ENCODE results near the gene BPIFA2. TPM values are rescaled to one million over a fixed set of nuclear protein-coding genes. Genes with fewer than 3 reads are reported as not detected.
A peak's percentile ranks its signal among the peaks of the same experiment; 100 is the strongest.

Gene BPIFA2
- total RNA-seq, 2 donors from 2014 or later: not detected

DNA sequence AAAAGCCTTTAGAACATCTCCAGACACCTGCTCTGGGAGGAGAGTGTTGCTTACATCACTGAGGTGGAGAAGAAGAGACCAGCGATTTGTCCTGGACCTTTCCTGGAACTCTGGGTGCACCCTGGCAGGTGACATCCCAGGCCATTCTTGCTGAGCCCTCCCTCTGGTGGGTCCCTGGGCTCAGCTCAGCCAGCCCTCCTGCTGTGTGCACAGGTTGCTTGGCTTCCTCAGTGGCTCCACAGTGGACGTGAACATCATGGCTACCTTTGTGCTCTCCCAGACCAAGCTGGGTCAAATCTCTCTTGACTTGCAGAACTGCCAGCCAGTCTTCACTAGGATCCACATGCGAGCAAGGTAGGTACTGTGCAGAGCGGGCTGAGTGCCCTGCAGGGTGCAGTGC lies 19.9 kb upstream of the BPIFA2 start:
- no peak overlapping the region for H3K27ac Mint-ChIP-seq
- no peak for ATAC-seq
- no peaks in the 10 kb centered on the region for H3K36me3 Mint-ChIP-seq
- H3K9me3 Mint-ChIP-seq: no peaks in the 10 kb centered on the region
- no peak for DNase-seq (ENCODE audit: low spot score in 2 of 2)

DNA sequence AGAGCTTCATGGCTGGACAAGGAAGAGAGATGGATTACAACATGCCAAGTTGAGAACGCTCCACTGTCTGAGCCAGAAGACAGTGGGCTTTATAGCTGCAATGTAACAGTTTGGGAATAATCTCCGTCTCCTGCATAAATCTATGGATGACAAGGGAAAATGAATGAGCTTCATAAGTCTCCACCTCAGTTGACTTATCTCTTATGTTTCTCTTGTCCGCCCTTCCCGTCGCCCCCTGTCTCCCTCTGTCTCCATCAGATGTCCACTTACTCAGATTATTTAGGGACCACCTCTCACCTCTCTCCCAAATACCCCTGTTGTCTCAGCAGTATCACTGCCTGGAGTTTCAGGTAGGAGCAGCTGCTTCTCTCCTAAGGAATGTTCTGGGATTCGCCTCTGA lies 13.7 kb upstream of the BPIFA2 start:
- no peaks in the 10 kb centered on the region for H3K9me3 Mint-ChIP-seq
- DNase-seq (ENCODE audit: low spot score in 2 of 2) (no peak), ATAC-seq (no peak)
- no peak overlapping the region for H3K27ac Mint-ChIP-seq
- no peaks in the 10 kb centered on the region for H3K36me3 Mint-ChIP-seq

DNA sequence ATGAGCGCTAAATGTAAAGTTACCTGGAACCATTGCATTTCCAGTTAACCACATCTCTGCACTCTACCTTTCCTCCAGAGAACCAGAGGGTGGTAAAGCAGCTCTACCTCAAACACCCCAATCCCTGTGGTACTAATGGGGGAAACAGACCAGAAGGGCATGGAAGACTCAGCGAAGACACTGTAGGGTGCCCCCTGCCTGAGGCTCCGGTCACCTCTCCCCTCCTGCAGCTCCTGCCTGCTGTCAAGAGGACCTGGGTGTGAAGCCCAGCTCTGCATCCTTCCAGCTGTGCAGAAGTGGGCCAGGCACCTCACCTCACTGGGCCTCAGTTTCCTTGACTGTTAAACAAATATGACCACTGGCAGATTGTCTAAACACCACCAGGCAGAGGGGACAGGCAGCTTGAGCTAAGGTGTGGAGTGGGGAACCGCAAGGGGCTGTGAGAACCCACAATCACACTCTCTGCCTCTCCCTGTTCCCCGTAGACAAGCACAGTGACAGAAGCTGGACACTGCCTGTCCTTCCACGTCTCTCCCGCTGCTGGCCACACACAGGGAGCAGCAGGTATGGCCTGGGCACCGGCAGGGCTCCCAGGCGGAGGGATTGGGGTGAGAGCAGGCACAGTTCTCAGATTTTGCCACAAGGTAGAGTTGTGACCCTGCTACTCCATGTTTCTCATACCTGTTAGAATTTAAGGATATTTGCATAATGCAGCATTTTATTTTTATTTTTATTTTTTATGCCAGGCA lies 9.1 kb upstream of the BPIFA2 start:
- no peaks in the 10 kb centered on the region for H3K36me3 Mint-ChIP-seq
- no peaks in the 10 kb centered on the region for H3K9me3 Mint-ChIP-seq
- H3K27ac Mint-ChIP-seq: no peak overlapping the region
- DNase-seq (ENCODE audit: low spot score in 2 of 2) (no peak), ATAC-seq (no peak)

DNA sequence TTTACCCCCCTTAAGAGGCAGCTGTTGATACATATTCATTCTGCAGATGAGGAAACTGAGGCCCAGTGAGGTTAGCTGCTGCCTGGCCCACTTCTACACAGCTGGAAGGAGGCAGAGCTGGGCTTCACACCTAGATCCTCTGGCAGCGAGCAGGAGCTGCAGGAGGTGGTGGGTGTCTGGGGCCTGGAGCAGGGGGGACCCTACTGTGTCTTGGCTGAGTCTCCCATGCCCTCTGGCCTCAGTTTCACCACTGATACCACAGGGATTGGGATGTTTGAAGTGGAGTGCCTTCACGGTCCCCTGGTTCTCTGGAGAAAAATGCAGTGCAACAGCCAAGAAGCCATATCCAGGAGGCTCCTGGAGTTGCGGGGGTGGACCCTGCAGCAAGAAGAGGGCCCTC lies 8.2 kb upstream of the BPIFA2 start:
- Mint-ChIP-seq H3K9me3 (no peaks in the 10 kb centered on the region), H3K27ac (no peak overlapping the region), H3K36me3 (no peaks in the 10 kb centered on the region)
- ATAC-seq (no peak), DNase-seq (ENCODE audit: low spot score in 2 of 2) (no peak)

DNA sequence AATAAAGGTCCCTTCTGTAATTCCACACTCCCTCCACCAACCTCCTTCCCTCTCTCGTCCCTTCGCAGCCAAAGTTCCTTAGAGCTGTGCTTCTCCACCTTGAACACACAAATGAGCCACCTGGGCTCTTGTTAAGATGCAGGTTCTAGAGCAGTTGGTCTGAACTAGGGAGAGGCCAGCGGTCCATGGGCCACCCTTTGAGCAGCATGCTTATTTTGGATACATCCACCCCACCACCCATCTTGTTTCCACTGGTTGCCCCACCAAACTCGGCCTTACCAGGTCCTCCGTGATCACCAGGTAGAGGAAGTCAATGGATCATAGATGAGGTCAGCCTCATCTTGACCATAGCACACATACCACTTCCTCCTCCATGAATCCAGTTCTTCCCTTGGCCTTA lies 7.3 kb upstream of the BPIFA2 start:
- H3K27ac Mint-ChIP-seq: no peak overlapping the region
- ATAC-seq: no peak
- no peak for DNase-seq (ENCODE audit: low spot score in 2 of 2)
- no peaks in the 10 kb centered on the region for H3K36me3 Mint-ChIP-seq
- H3K9me3 Mint-ChIP-seq: no peaks in the 10 kb centered on the region

DNA sequence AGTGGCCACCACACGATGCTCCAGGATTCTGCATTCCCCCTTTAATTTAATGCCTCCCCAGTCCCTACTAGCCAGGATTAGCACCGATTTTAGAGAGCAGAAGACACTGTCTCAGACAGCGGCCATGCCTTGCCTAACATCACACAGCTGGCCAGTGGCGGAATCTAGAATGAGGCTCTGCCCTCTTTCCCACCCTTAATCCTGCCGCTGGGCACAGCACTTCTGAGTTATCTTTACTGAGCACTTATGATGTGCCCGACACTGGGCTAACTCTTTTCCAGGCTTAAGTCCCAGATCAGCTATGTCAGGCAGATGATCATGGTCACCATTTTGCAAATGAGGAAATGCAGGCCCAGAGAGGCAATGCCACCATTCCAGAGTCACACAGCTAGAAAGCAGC lies 5.6 kb upstream of the BPIFA2 start:
- Mint-ChIP-seq H3K27ac (no peak overlapping the region), H3K36me3 (no peaks in the 10 kb centered on the region), H3K9me3 (no peaks in the 10 kb centered on the region)
- ATAC-seq (no peak), DNase-seq (ENCODE audit: low spot score in 2 of 2) (no peak)

DNA sequence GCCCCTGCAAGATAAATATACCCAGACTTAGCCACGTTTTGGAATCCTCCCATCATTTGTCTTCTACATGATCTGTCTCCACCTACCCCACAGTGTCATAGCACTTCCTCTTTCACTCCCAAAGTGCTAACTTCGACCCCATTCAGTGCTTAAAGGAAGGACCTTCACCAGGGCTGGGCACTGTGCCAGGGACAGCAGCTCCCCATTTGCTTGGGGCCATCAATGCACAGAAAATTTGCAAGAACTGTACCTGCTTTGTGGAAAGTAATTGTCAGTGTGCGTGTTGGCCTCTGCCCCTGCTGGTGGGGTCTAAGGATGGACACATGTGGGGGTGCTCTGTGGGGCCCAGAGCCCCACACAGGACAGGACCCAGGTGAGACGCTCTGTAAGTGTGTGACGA lies 5.2 kb upstream of the BPIFA2 start:
- no peaks in the 10 kb centered on the region for H3K36me3 Mint-ChIP-seq
- H3K9me3 Mint-ChIP-seq: no peaks in the 10 kb centered on the region
- DNase-seq (ENCODE audit: low spot score in 2 of 2) (no peak), ATAC-seq (no peak)
- no peak overlapping the region for H3K27ac Mint-ChIP-seq

DNA sequence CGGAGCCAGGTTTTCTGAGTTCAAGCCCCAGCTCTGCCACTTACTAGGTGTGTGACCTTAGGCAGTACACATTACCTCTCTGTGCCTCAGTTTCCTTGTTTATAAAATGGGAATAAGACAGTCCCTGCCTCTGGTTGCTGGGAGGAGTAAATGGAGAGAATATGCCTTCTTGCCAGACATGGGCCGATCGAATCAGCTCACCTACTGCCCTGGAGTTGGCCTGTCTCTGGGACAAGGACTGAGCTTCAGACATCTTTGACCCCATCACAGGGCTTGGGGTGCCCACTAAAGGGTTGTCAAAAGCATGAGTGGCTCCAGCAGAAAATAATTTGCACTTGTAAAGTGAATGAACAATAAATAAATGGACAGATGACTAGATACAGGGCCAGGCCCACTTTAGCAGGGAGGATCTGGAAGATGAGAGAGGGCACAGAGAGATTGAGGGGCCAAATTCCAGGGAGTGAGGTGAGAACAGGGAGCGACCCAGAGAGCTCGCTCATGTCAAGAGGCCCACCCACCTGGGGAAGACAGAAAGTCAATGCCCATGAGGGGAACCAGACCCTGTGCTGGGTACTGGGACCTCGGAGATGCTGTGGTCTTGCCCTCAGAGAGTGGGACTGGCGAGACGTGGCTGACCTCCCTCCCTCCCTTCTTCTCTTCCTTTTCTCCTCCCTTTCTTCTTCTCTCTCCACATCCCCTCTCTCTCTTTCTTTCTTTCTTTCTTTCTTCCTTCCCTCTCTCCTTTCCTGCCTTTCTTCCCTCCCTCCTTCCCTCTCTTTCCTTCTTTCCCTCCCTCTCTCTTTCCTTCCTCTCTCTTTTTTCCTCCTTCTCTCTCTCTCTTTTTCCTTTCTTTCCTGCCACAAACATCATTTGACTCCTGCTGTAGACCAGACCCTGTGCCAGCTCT lies 3.9 kb upstream of the BPIFA2 start:
- DNase-seq (ENCODE audit: low spot score in 2 of 2): no peak
- no peak for ATAC-seq
- Mint-ChIP-seq H3K27ac (peak overlapping the region in 1 of 2 donors; percentile 31), H3K36me3 (peaks cover 3 to 8% of the 10 kb centered on the region in 2 donors), H3K9me3 (peaks cover 0 to 8% of the 10 kb centered on the region in 2 donors)

DNA sequence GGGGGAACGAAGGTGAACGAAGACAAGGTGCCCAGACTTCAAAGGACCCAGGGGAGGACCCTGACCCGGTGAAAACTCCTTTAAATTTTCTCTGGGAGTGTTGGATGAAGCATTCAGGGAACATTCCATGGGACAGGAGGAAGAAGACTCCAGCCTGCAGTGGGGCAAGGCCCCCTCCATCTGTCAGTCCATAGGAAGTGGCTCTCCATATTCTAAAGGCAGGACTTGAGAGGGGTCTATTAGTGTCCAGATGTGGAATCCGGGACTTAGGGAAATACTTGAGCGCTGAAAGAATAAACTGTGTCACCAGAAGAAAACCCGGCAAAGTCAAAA lies 3.2 kb upstream of the BPIFA2 start:
- Mint-ChIP-seq H3K36me3 (peaks cover 5 to 9% of the 10 kb centered on the region in 2 donors), H3K9me3 (peaks cover 0 to 8% of the 10 kb centered on the region in 2 donors), H3K27ac (no peak overlapping the region)
- no peak for ATAC-seq
- DNase-seq (ENCODE audit: low spot score in 2 of 2): no peak

DNA sequence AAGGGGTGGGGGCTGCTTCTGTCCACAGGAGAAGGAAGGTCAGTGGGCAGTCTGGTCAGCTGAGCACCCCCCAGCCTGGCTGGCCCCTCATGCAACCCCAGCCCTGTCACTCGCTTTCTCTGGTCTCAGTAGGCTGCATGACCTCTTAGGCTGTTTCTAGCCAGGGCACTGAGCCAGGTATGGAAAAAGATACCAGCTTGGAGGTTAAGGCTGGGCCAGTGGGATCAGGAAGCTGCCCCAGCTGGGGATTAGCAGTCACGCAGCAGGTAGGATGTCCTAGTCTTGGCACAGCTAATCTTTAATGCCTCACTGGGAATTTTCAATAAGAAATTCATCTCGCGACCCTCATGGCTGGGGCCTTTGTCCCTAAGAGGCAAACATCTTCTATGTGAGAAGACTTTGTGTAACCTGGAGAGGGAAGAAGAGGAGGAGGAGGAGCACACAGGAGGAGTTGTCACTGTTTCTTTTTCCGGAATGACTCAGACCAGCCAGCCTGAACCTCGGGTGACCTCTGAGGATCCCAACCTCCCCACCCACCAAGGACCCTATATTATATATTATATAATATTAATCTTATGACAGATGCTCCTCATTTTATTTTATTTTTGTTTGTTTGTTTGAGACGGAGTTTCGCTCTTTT lies 2.4 kb upstream of the BPIFA2 start:
- DNase-seq (ENCODE audit: low spot score in 2 of 2): no peak
- Mint-ChIP-seq H3K36me3 (peaks cover 5 to 9% of the 10 kb centered on the region in 2 donors), H3K9me3 (peaks cover 0 to 8% of the 10 kb centered on the region in 2 donors), H3K27ac (no peak overlapping the region)
- no peak for ATAC-seq

DNA sequence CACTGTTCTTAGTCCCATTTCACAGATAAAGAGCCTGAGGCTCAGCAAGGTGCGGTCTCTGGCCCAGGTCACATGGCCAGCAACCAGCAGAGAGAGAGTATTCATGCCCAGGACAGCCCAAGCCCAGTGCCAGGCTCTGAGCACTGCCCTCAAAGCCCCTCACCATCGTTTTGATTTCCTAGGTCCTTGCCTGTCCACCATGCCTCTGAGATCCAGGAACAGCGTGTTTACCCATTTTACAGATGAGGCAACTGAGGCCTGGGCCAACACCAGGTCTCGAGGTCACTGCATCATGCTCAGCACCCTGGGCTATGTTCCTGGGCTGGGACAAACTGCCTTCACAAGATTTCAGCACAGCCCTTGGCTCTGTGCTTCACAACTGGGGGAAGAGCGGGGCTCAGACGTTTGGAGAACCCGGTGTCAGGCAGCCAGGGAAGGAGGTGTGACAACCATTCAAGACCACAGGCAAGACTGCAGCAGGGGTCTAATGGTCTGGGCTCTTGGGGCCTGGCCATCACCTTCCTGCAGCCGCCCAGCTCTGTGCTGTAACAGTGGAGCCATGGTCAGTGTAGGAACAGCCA lies 1.3 kb upstream of the BPIFA2 start:
- Mint-ChIP-seq H3K9me3 (peaks cover 0 to 8% of the 10 kb centered on the region in 2 donors), H3K36me3 (peaks cover 5 to 9% of the 10 kb centered on the region in 2 donors), H3K27ac (no peak overlapping the region)
- ATAC-seq (no peak), DNase-seq (ENCODE audit: low spot score in 2 of 2) (no peak)

DNA sequence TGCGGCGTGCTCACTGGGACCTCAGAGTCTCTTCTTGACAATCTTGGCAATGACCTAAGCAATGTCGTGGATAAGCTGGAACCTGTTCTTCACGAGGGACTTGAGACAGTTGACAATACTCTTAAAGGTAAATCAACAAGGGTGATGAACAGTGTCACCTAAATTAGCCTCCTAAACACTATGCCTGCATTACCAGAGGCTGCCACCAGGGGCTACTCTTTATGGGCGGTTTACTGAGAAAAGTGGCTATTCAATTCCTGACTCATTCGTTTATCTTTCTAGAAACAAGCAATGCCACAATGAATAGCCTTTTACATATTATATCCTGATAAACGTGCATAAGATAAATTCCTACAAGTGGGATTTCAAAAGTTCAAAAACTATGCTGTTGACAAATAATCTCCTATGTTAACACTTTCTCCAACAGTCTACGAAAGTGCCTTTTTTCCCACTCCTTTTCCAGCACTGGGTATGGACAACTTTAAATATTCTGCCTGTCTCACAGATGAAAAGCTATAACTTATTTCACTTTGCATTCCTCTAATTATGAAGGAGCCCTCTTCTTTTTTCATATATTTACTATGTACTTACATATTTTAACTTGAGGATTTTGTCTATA lies 1.3 kb downstream of the BPIFA2 start:
- Mint-ChIP-seq H3K9me3 (peaks cover 0 to 8% of the 10 kb centered on the region in 2 donors), H3K27ac (no peak overlapping the region), H3K36me3 (peaks cover 5 to 9% of the 10 kb centered on the region in 2 donors)
- DNase-seq (ENCODE audit: low spot score in 2 of 2): peak in 1 of 2 donors; percentile 32
- no peak for ATAC-seq

DNA sequence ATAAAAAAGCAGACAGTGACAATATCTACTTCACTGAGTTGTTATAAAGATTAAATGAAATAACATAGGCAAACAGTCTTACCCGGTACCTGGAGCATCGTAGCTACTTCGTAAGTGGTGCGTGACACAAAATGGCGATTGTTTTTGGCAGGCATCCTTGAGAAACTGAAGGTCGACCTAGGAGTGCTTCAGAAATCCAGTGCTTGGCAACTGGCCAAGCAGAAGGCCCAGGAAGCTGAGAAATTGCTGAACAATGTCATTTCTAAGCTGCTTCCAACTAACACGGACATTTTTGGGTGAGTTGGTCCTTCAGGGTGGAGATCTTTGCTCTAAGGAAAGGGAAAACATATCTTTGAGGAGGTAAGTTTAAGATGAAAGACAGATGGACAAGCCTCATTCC lies 4.8 kb downstream of the BPIFA2 start:
- ATAC-seq: no peak
- Mint-ChIP-seq H3K36me3 (peaks cover 5 to 9% of the 10 kb centered on the region in 2 donors), H3K27ac (no peak overlapping the region), H3K9me3 (peaks cover 0 to 8% of the 10 kb centered on the region in 2 donors)
- no peak for DNase-seq (ENCODE audit: low spot score in 2 of 2)

DNA sequence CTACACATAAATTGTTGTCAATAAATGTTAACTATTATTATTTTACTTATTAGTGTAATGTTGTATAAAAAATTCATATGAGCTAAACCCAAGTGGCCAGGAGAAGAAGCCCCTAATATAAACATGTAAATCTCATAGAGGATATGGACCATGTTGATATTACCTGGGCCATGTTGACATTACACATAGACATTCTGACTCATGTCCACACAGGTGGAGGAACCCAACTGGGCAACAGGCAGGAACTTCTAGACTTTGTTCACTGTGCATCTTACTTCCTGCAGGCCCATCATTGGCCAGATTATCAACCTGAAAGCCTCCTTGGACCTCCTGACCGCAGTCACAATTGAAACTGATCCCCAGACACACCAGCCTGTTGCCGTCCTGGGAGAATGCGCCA lies 7.2 kb downstream of the BPIFA2 start:
- H3K9me3 Mint-ChIP-seq: no peaks in the 10 kb centered on the region
- DNase-seq (ENCODE audit: low spot score in 2 of 2): no peak
- ATAC-seq: no peak
- H3K36me3 Mint-ChIP-seq: no peaks in the 10 kb centered on the region
- no peak overlapping the region for H3K27ac Mint-ChIP-seq

DNA sequence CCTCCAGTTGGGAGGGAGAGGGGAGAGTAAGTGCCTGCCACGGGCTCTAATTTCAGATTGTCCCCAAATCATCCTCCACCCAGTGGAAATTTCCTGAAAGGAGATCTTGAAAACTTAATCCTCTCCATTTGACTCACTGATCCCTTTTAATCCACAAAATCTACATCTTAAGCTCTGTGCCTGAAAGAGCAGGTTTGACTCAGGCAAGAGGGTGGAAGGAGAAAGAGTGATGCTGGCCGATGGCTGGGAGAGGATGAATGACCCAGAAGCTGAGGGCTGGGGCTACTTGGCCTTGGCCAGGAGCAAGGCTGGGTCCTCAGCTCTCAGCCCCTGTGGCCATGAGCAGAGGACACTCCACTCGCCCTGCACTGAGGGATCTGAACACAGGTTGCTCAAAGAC lies 8.1 kb downstream of the BPIFA2 start:
- Mint-ChIP-seq H3K9me3 (no peaks in the 10 kb centered on the region), H3K36me3 (no peaks in the 10 kb centered on the region)
- DNase-seq (ENCODE audit: low spot score in 2 of 2): no peak

DNA sequence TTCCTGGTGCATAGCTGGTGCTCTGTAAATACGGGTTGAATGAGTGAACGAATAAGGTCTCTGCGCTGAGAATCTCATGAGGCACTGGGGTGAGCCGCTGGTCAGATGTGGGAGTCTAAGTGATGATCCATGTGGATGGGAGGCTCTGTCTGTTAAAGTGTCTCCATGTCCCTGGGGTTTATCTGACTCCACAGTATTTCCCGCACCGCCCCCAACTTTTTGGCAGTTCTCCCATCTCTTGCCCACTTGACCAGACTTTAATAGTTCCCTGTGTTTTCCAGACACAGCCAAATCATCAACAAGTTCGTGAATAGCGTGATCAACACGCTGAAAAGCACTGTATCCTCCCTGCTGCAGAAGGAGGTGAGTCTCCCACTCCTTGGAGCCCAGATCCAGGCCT lies 9.9 kb downstream of the BPIFA2 start:
- no peaks in the 10 kb centered on the region for H3K36me3 Mint-ChIP-seq
- no peak for DNase-seq (ENCODE audit: low spot score in 2 of 2)
- no peak for ATAC-seq
- H3K27ac Mint-ChIP-seq: no peak overlapping the region
- no peaks in the 10 kb centered on the region for H3K9me3 Mint-ChIP-seq

More for the DNA sequence above, 8.1 kb downstream of the BPIFA2 start:
- no peak overlapping the region for H3K27ac Mint-ChIP-seq
- ATAC-seq: no peak

DNA sequence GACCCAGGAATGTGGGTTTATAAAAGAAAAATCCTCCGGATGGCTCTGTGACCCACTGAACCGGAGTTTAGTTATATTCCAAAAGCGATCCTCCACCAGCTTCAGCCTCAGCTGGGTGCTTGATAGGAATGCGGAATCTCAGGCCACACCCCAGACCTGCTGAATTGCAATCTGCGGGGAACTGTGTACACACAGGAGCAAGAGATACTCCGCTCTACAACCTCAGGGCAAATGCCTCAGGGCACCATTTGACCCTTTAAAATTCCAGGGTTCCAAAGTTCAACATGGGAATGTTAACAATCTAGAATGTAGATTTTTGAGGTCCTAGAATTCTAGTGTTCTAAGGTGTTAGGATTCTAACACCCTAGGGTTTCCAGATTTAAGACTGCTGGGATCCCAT lies 10.8 kb downstream of the BPIFA2 start:
- H3K36me3 Mint-ChIP-seq: no peaks in the 10 kb centered on the region
- no peak for ATAC-seq
- no peaks in the 10 kb centered on the region for H3K9me3 Mint-ChIP-seq
- no peak for DNase-seq (ENCODE audit: low spot score in 2 of 2)
- H3K27ac Mint-ChIP-seq: no peak overlapping the region

Measured in activated naive CD4-positive, alpha-beta T cell treated with anti-CD3 and anti-CD28 coated beads, Interleukin-2, amount 50 U/mL, for 72 hours (primary cell).